ENCODE data around the gene MTG1. TPM values are rescaled to one million over a fixed set of nuclear protein-coding genes. Genes with fewer than 3 reads are reported as not detected.
A peak's percentile ranks its signal among the peaks of the same experiment; 100 is the strongest.

Gene MTG1
- total RNA-seq, 4 donors from 2014 or later: 28.7 to 65.7 (median 34.7) TPM

- Histone ChIP-seq H3K4me3 (no peak overlapping the region), H3K4me1 (peaks cover 0 to 18% (median 10%) of the 10 kb centered on the region in 4 donors), H3K36me3 (peaks cover 0 to 42% (median 0%) of the 10 kb centered on the region in 3 donors), H3K9me3 (no peaks in the 10 kb centered on the region), H3K27me3 (no peaks in the 10 kb centered on the region), H3K27ac (no peak overlapping the region)
- DNase-seq (ENCODE audit: low spot score in 2 of 2): no peak
- 87 to 88% methylated on average over 19 of the region's 19 CpGs for WGBS, 2 donors
- TF ChIP-seq CTCF (IDR thresholded peaks at IDR 0.05) (no peak), EP300 (IDR thresholded peaks at IDR 0.05) (no peak), POLR2A (IDR thresholded peaks at IDR 0.05) (no peak)
These were observed 3.2 kb upstream of the MTG1 start for GRCh38 chr10:133390597-133391248.

- Histone ChIP-seq H3K36me3 (peaks cover 0 to 47% (median 0%) of the 10 kb centered on the region in 3 donors), H3K9me3 (no peaks in the 10 kb centered on the region), H3K4me3 (no peak overlapping the region), H3K4me1 (peaks cover 0 to 23% (median 10%) of the 10 kb centered on the region in 4 donors), H3K27me3 (no peaks in the 10 kb centered on the region), H3K27ac (no peak overlapping the region)
- no peak for DNase-seq (ENCODE audit: low spot score in 2 of 2)
- 93 to 95% methylated on average over 6 to 12 of the region's 12 CpGs for WGBS, 2 donors
- no peak for TF ChIP-seq POLR2A (IDR thresholded peaks at IDR 0.05)
- no peak for TF ChIP-seq EP300 (IDR thresholded peaks at IDR 0.05)
- no peak for TF ChIP-seq CTCF (IDR thresholded peaks at IDR 0.05)
These were observed 2.7 kb upstream of the MTG1 start for GRCh38 chr10:133391249-133391635.

- peaks cover 0 to 54% (median 0%) of the 10 kb centered on the region in 3 donors for H3K36me3 ChIP-seq
- H3K4me3 ChIP-seq: no peak overlapping the region
- peaks cover 0 to 25% (median 10%) of the 10 kb centered on the region in 4 donors for H3K4me1 ChIP-seq
- TF ChIP-seq EP300 (IDR thresholded peaks at IDR 0.05): no peak
- no peak for TF ChIP-seq CTCF (IDR thresholded peaks at IDR 0.05)
- no peak for TF ChIP-seq POLR2A (IDR thresholded peaks at IDR 0.05)
- no peaks in the 10 kb centered on the region for H3K9me3 ChIP-seq
- WGBS, 2 donors: 84 to 88% methylated on average over 12 of the region's 12 CpGs
- H3K27ac ChIP-seq: no peak overlapping the region
- no peak for DNase-seq (ENCODE audit: low spot score in 2 of 2)
- H3K27me3 ChIP-seq: no peaks in the 10 kb centered on the region
These were observed 2.0 kb upstream of the MTG1 start for GRCh38 chr10:133391761-133392518.

- no peak for DNase-seq (ENCODE audit: low spot score in 2 of 2)
- 32 to 33% methylated on average over 27 of the region's 27 CpGs for WGBS, 2 donors
These were observed 425 bp upstream of the MTG1 start for GRCh38 chr10:133393401-133394063.

More at GRCh38 chr10:133393401-133394063, 425 bp upstream of the MTG1 start:
- H3K4me3 ChIP-seq: peak overlapping the region; percentile 76 to 94 (median 84)
- no peaks in the 10 kb centered on the region for H3K27me3 ChIP-seq
- peak overlapping the region in 3 of 4 donors; percentile 84 to 88 (median 86) for H3K27ac ChIP-seq
- TF ChIP-seq CTCF (IDR thresholded peaks at IDR 0.05): no peak
- no peak for TF ChIP-seq EP300 (IDR thresholded peaks at IDR 0.05)
- TF ChIP-seq POLR2A (IDR thresholded peaks at IDR 0.05): no peak
- no peaks in the 10 kb centered on the region for H3K9me3 ChIP-seq
- peaks cover 0 to 25% (median 10%) of the 10 kb centered on the region in 4 donors for H3K4me1 ChIP-seq
- peaks cover 0 to 63% (median 3%) of the 10 kb centered on the region in 3 donors for H3K36me3 ChIP-seq
